ENCODE data around the gene EPHB2. TPM values are rescaled to one million over a fixed set of nuclear protein-coding genes. Genes with fewer than 3 reads are reported as not detected.
"Not testable (repeated sequence)": the region's sequence is repeated elsewhere in the genome, so short reads cannot be mapped to it uniquely, and the experiment has no call there.

Gene EPHB2
- total RNA-seq, 3 donors from 2014 or later: 22.7 to 76.7 (median 70.8) TPM

GRCh38 chr1:22705586-22705985 is 5.1 kb upstream of the EPHB2 start:
- intact Hi-C loops (cut with DNase I, micrococcal nuclease): loop anchor here in 1 of 2 donors (10.0 kb wide), 1 partner anchor 159 kb away; no protein-coding TSS in a partner anchor
- DNase-seq (no peak), ATAC-seq (no peak)

GRCh38 chr1:22706100-22706499 is 4.5 kb upstream of the EPHB2 start:
- ATAC-seq; DNase-seq; H3K36me3 ChIP-seq (ENCODE audit: low read depth); H3K4me3 ChIP-seq; H3K9me3 ChIP-seq: not testable (repeated sequence)
- peaks cover 24% of the 10 kb centered on the region for H3K4me1 ChIP-seq (ENCODE audit: low read depth)
- intact Hi-C loops (cut with DNase I, micrococcal nuclease): loop anchor here in 1 of 2 donors (10.0 kb wide), 1 partner anchor 159 kb away; no protein-coding TSS in a partner anchor

More at GRCh38 chr1:22705586-22705985, 5.1 kb upstream of the EPHB2 start:
- no peak for TF ChIP-seq CTCF (IDR thresholded peaks at IDR 0.05)
- H3K9me3 ChIP-seq: no peaks in the 10 kb centered on the region
- no peaks in the 10 kb centered on the region for H3K36me3 ChIP-seq (ENCODE audit: low read depth)
- H3K4me1 ChIP-seq (ENCODE audit: low read depth): peaks cover 24% of the 10 kb centered on the region
- H3K4me3 ChIP-seq: no peak overlapping the region

DNA sequence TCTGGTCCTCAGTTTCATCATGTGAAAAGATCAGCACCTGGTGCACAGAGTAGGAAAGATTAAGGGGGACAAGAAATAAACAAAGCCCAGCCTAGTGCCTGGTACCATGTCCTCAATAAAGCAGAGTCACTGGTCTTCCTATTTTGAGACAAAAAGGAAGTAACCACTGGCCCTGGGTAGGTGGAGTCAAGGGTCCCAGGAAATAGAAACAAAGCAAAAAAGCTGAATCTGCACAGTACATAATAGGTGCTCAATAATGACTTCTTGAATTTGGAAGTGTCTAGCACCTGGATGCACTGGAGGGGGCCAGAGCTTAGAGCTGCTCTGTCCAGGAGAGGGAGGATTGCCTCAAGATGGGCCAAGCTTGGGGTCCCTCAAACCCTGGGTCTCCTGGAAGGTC is 1.9 kb upstream of the EPHB2 start:
- DNase-seq (no peak), ATAC-seq (no peak)
- Histone ChIP-seq H3K36me3 (ENCODE audit: low read depth) (no peaks in the 10 kb centered on the region), H3K9me3 (no peaks in the 10 kb centered on the region), H3K4me3 (no peak overlapping the region), H3K4me1 (ENCODE audit: low read depth) (peaks cover 25% of the 10 kb centered on the region)
- intact Hi-C loops (cut with DNase I, micrococcal nuclease): loop anchor here in 1 of 2 donors (10.0 kb wide), 1 partner anchor 156 kb away; no protein-coding TSS in a partner anchor
- TF ChIP-seq CTCF (IDR thresholded peaks at IDR 0.05): no peak

GRCh38 chr1:22709227-22709626 is 1.4 kb upstream of the EPHB2 start:
- no peak for TF ChIP-seq CTCF (IDR thresholded peaks at IDR 0.05)
- H3K4me1 ChIP-seq (ENCODE audit: low read depth): peaks cover 21% of the 10 kb centered on the region
- H3K4me3 ChIP-seq: no peak overlapping the region
- H3K36me3 ChIP-seq (ENCODE audit: low read depth): no peaks in the 10 kb centered on the region
- ATAC-seq (no peak), DNase-seq (no peak)
- intact Hi-C loops (cut with DNase I, micrococcal nuclease): loop anchor here in 1 of 2 donors (10.0 kb wide), 1 partner anchor 156 kb away; no protein-coding TSS in a partner anchor
- H3K9me3 ChIP-seq: no peaks in the 10 kb centered on the region

DNA sequence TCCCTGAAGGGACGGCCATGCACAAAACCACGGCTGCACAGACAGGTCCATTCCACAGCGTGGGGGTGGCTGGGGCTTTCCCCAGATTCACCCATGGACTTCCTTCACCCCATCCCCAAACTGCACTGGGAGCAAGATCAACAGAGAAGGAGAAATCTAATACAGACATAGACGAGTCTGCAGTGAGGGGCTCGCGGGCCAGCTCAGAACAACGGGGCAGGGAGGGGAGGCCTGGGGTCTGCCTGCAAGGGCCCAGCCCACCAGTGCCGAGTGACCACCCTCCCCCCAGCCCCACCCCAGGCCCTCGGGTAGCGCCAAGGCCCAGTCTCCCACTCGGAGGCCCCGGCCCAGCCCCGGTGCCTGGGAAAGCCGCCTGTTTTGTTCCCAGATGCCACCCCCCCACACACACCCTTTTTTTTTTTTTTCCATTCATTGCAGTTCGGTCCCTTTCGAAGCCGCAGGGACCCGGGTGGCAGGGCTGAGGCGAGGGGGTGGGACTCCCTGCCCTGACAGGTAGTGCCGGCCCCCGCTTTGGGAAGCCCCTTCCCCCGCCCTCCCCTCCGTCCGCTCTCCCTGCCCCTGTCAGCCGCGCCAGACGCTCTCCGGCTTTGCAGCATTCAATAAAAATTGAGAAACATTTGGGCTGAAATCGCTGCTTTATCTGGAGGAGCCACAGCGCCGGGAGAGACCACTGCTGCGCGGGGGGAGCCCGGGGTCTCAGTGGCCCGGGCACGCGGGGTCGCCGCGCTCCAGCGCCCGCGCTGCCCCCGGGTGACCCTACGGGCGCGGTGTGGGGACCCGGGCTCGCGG is 543 bp upstream of the EPHB2 start:
- DNase-seq: peak in 2 of 3 donors; percentile 77 to 80
- ATAC-seq: peak; percentile 38
- intact Hi-C loops (cut with DNase I, micrococcal nuclease): loop anchor here in 1 of 2 donors (10.0 kb wide), 1 partner anchor 155 kb away; no protein-coding TSS in a partner anchor

More for the DNA sequence above, 543 bp upstream of the EPHB2 start:
- H3K4me3 ChIP-seq: no peak overlapping the region
- TF ChIP-seq CTCF (IDR thresholded peaks at IDR 0.05): no peak
- no peaks in the 10 kb centered on the region for H3K36me3 ChIP-seq (ENCODE audit: low read depth)
- H3K9me3 ChIP-seq: no peaks in the 10 kb centered on the region
- H3K4me1 ChIP-seq (ENCODE audit: low read depth): peaks cover 23% of the 10 kb centered on the region
